Activated T-cell treated with anti-CD3 and anti-CD28 coated beads, Interleukin-2, amount 50 U/mL, for 24 hours (primary cell): ENCODE measurements around the gene KRT5.

ENCODE experiments used
- DNase-seq: peaks from one replicate; pipeline ENCODE4 v3.0.0-alpha.2; 2020
- H3K27ac Mint-ChIP-seq: 2 replicates; pipeline ENCODE4 v1.8.0; 2020; ENCODE audit warnings: mild to moderate bottlenecking, mixed read lengths
- H3K27me3 Mint-ChIP-seq: 2 replicates; pipeline ENCODE4 v1.8.0; 2020; ENCODE audit warnings: mixed read lengths
- H3K36me3 Mint-ChIP-seq: 2 replicates; pipeline ENCODE4 v1.8.0; 2020; ENCODE audit warnings: low read depth, mixed read lengths
- H3K4me1 Mint-ChIP-seq: 2 replicates; pipeline ENCODE4 v1.8.0; 2020; ENCODE audit warnings: low read depth, mixed read lengths
- H3K4me3 Mint-ChIP-seq: 2 replicates; pipeline ENCODE4 v1.8.0; 2020; ENCODE audit warnings: mild to moderate bottlenecking, moderate library complexity, mixed read lengths
- H3K9me3 Mint-ChIP-seq: 2 replicates; pipeline ENCODE4 v1.8.0; 2020; ENCODE audit warnings: mixed read lengths

The KRT5 gene

GRCh38 chr12:52530366-52530765 lies 10.2 kb upstream of the KRT5 start:
- H3K27ac Mint-ChIP-seq, result no peak overlapping the region
- H3K4me3 Mint-ChIP-seq, result no peak overlapping the region
- no peaks in the 10 kb centered on the region for H3K36me3 Mint-ChIP-seq
- H3K4me1 Mint-ChIP-seq, result no peaks in the 10 kb centered on the region
- H3K27me3 Mint-ChIP-seq, result no peaks in the 10 kb centered on the region
- DNase-seq, result no peak
- no peaks in the 10 kb centered on the region for H3K9me3 Mint-ChIP-seq

- no peaks in the 10 kb centered on the region for H3K4me1 Mint-ChIP-seq
- H3K27ac Mint-ChIP-seq, result no peak overlapping the region
- no peaks in the 10 kb centered on the region for H3K36me3 Mint-ChIP-seq
- no peak overlapping the region for H3K4me3 Mint-ChIP-seq
- no peaks in the 10 kb centered on the region for H3K9me3 Mint-ChIP-seq
- H3K27me3 Mint-ChIP-seq, result no peaks in the 10 kb centered on the region
- no peak for DNase-seq
Observed at GRCh38 chr12:52529846-52530245, 9.7 kb upstream of the KRT5 start.

GRCh38 chr12:52529417-52529816 lies 9.2 kb upstream of the KRT5 start:
- no peak overlapping the region for H3K4me3 Mint-ChIP-seq
- no peak overlapping the region for H3K27ac Mint-ChIP-seq
- no peaks in the 10 kb centered on the region for H3K36me3 Mint-ChIP-seq

GRCh38 chr12:52528641-52529143 lies 8.5 kb upstream of the KRT5 start:
- H3K4me1 Mint-ChIP-seq, result no peaks in the 10 kb centered on the region
- no peaks in the 10 kb centered on the region for H3K36me3 Mint-ChIP-seq
- peak; percentile 6 for DNase-seq
- H3K27me3 Mint-ChIP-seq, result no peaks in the 10 kb centered on the region
- no peaks in the 10 kb centered on the region for H3K9me3 Mint-ChIP-seq
- H3K4me3 Mint-ChIP-seq, result no peak overlapping the region
- H3K27ac Mint-ChIP-seq, result no peak overlapping the region

More at GRCh38 chr12:52529417-52529816, 9.2 kb upstream of the KRT5 start:
- Mint-ChIP-seq H3K9me3 (no peaks in the 10 kb centered on the region), H3K4me1 (no peaks in the 10 kb centered on the region), H3K27me3 (no peaks in the 10 kb centered on the region)
- DNase-seq, result no peak

GRCh38 chr12:52527121-52527800 lies 7.1 kb upstream of the KRT5 start:
- DNase-seq, result no peak
- H3K36me3 Mint-ChIP-seq, result no peaks in the 10 kb centered on the region
- no peak overlapping the region for H3K4me3 Mint-ChIP-seq
- H3K27ac Mint-ChIP-seq, result no peak overlapping the region
- H3K9me3 Mint-ChIP-seq, result no peaks in the 10 kb centered on the region
- H3K4me1 Mint-ChIP-seq, result no peaks in the 10 kb centered on the region
- H3K27me3 Mint-ChIP-seq, result no peaks in the 10 kb centered on the region

GRCh38 chr12:52526511-52526951 lies 6.3 kb upstream of the KRT5 start:
- peak; percentile 19 for DNase-seq
- no peak overlapping the region for H3K4me3 Mint-ChIP-seq
- no peaks in the 10 kb centered on the region for H3K27me3 Mint-ChIP-seq
- no peaks in the 10 kb centered on the region for H3K4me1 Mint-ChIP-seq
- H3K9me3 Mint-ChIP-seq, result no peaks in the 10 kb centered on the region
- no peaks in the 10 kb centered on the region for H3K36me3 Mint-ChIP-seq
- H3K27ac Mint-ChIP-seq, result no peak overlapping the region

- no peaks in the 10 kb centered on the region for H3K4me1 Mint-ChIP-seq
- no peaks in the 10 kb centered on the region for H3K36me3 Mint-ChIP-seq
- peak; percentile 19 for DNase-seq
Observed at GRCh38 chr12:52525661-52526499, 5.7 kb upstream of the KRT5 start.

GRCh38 chr12:52524898-52525591 lies 4.9 kb upstream of the KRT5 start:
- Mint-ChIP-seq H3K9me3 (no peaks in the 10 kb centered on the region), H3K27ac (no peak overlapping the region), H3K27me3 (no peaks in the 10 kb centered on the region), H3K36me3 (no peaks in the 10 kb centered on the region), H3K4me1 (no peaks in the 10 kb centered on the region), H3K4me3 (no peak overlapping the region)
- no peak for DNase-seq

More at GRCh38 chr12:52525661-52526499, 5.7 kb upstream of the KRT5 start:
- no peak overlapping the region for H3K4me3 Mint-ChIP-seq
- no peaks in the 10 kb centered on the region for H3K27me3 Mint-ChIP-seq
- no peak overlapping the region for H3K27ac Mint-ChIP-seq
- H3K9me3 Mint-ChIP-seq, result no peaks in the 10 kb centered on the region

- Mint-ChIP-seq H3K9me3 (no peaks in the 10 kb centered on the region), H3K36me3 (no peaks in the 10 kb centered on the region), H3K4me3 (no peak overlapping the region), H3K4me1 (no peaks in the 10 kb centered on the region), H3K27me3 (no peaks in the 10 kb centered on the region), H3K27ac (no peak overlapping the region)
- no peak for DNase-seq
Observed at GRCh38 chr12:52524241-52524897, 4.2 kb upstream of the KRT5 start.

- H3K4me1 Mint-ChIP-seq, result no peaks in the 10 kb centered on the region
- no peaks in the 10 kb centered on the region for H3K9me3 Mint-ChIP-seq
- no peaks in the 10 kb centered on the region for H3K27me3 Mint-ChIP-seq
- no peak overlapping the region for H3K27ac Mint-ChIP-seq
- no peak for DNase-seq
- no peaks in the 10 kb centered on the region for H3K36me3 Mint-ChIP-seq
- no peak overlapping the region for H3K4me3 Mint-ChIP-seq
Observed at GRCh38 chr12:52523824-52524223, 3.6 kb upstream of the KRT5 start.

GRCh38 chr12:52522346-52523011 lies 2.3 kb upstream of the KRT5 start:
- Mint-ChIP-seq H3K27ac (no peak overlapping the region), H3K4me1 (no peaks in the 10 kb centered on the region), H3K36me3 (no peaks in the 10 kb centered on the region), H3K9me3 (no peaks in the 10 kb centered on the region), H3K4me3 (no peak overlapping the region), H3K27me3 (no peaks in the 10 kb centered on the region)
- DNase-seq, result no peak

- Mint-ChIP-seq H3K4me3 (no peak overlapping the region), H3K9me3 (no peaks in the 10 kb centered on the region)
Observed at GRCh38 chr12:52521568-52522266, 1.5 kb upstream of the KRT5 start.

GRCh38 chr12:52521175-52521567 lies 977 bp upstream of the KRT5 start:
- no peak for DNase-seq
- Mint-ChIP-seq H3K9me3 (no peaks in the 10 kb centered on the region), H3K4me1 (no peaks in the 10 kb centered on the region), H3K36me3 (no peaks in the 10 kb centered on the region), H3K27me3 (no peaks in the 10 kb centered on the region), H3K4me3 (no peak overlapping the region), H3K27ac (no peak overlapping the region)

More at GRCh38 chr12:52521568-52522266, 1.5 kb upstream of the KRT5 start:
- DNase-seq, result no peak
- no peak overlapping the region for H3K27ac Mint-ChIP-seq
- no peaks in the 10 kb centered on the region for H3K4me1 Mint-ChIP-seq
- no peaks in the 10 kb centered on the region for H3K36me3 Mint-ChIP-seq
- H3K27me3 Mint-ChIP-seq, result no peaks in the 10 kb centered on the region
